LNCaP clone FGC (cell line): Measurements from ENCODE around the gene GID8.

Experiments
- DNase-seq: peaks from one replicate; pipeline ENCODE4 v3.0.0-alpha.2; 2011; ENCODE audit warnings: low read depth
- H3K4me3 ChIP-seq: 2 replicates; pipeline ENCODE4 v1.5.1; 2011; ENCODE audit warnings: mild to moderate bottlenecking, low read depth, low read length, control low read depth
- TF ChIP-seq, protein P1 (sequence below): IDR thresholded peaks from 2 replicates; pipeline ENCODE4 v1.5.1; 2012; ENCODE audit warnings: mild to moderate bottlenecking; ENCODE audit not compliant: control insufficient read depth, insufficient read depth; ENCODE audit errors: extremely low read depth

The GID8 gene

DNA sequence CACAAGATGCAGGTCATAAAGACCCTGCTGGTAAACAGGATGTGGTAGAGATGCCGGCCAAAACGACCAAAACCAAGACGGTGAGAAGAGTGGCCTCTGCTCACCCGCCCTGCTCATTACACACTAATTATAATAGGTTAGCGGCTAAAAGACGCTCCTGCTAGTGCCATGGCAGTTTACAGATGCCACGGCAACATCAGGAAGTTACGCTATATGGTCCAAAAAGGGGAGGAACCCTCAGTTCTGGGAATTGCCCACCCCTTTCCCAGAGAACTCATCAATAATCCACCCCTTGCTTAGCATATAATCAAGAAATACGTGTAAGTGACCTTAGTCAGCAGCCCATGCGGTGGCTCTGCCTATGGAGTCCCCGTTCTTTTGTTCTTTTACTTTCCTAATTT is 51.3 kb downstream of the GID8 start:
- DNase-seq, result no peak
- H3K4me3 ChIP-seq, result no peak overlapping the region
- TF ChIP-seq, protein P1, sequence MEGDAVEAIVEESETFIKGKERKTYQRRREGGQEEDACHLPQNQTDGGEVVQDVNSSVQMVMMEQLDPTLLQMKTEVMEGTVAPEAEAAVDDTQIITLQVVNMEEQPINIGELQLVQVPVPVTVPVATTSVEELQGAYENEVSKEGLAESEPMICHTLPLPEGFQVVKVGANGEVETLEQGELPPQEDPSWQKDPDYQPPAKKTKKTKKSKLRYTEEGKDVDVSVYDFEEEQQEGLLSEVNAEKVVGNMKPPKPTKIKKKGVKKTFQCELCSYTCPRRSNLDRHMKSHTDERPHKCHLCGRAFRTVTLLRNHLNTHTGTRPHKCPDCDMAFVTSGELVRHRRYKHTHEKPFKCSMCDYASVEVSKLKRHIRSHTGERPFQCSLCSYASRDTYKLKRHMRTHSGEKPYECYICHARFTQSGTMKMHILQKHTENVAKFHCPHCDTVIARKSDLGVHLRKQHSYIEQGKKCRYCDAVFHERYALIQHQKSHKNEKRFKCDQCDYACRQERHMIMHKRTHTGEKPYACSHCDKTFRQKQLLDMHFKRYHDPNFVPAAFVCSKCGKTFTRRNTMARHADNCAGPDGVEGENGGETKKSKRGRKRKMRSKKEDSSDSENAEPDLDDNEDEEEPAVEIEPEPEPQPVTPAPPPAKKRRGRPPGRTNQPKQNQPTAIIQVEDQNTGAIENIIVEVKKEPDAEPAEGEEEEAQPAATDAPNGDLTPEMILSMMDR, result no peak

DNA sequence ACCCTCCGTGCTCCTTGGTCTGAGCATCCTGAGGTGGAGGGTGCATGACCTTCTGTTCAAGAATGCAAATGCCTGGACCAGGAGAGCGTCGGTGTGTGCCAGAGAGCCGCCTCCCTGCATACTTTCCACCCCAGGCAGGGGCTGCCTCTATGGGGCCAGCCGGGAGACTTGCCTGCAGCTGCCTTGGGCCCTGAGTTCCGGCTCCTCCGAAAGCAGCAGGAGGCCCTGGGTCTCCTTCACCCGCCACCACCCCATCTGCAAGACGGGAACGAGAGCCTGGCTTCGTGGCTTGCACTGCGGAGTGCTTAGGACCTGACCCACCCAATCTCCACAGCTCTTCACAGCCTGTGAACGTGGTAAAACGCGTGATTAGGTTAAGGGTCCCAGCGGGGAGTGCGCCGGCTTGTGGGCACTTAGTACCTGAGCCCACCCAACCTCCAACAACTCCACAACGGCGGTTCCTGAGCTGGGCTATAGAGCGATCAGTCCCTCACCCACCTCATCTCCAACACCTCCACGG is 52.4 kb downstream of the GID8 start:
- no peak overlapping the region for H3K4me3 ChIP-seq
- TF ChIP-seq, protein P1, result no peak
- no peak for DNase-seq

- TF ChIP-seq, protein P1, result no peak
- no peak overlapping the region for H3K4me3 ChIP-seq
- no peak for DNase-seq
These were observed 53.4 kb downstream of the GID8 start for GRCh38 chr20:62991196-62991807.

- no peak for DNase-seq
- no peak overlapping the region for H3K4me3 ChIP-seq
- TF ChIP-seq, protein P1, result no peak
These were observed 53.9 kb downstream of the GID8 start for GRCh38 chr20:62991863-62992262.

DNA sequence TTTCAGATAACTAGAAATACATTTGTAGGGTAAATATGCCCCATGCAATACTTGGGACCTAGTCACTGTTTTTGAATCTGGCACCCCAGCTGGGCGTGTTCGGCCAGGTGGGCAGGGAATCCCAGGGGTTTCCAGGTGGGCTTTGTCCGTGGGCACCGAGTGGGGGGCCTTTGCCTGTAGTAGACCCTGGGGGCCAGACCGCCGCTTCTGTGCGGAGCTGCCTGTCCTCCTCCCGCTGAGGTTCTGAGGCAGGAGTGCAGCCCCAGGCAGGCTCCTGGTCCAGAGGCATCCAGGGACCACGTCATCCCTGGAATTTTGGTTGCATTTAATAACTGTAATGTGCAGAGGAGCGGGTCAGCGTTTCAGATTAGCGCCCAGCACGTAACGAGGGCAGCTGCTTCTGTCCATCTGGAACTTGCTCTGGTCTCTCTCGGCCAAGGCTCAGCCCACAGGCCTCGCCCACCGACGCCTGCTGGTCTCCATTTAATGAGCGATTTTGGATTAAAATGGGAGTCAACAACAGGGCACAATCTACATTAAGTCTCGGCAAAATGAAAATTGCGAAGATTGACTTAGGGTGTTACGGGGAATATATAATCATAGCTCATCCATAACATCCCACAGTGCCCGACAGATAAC is 56.0 kb downstream of the GID8 start:
- no peak overlapping the region for H3K4me3 ChIP-seq
- no peak for DNase-seq
- TF ChIP-seq, protein P1, result no peak

DNA sequence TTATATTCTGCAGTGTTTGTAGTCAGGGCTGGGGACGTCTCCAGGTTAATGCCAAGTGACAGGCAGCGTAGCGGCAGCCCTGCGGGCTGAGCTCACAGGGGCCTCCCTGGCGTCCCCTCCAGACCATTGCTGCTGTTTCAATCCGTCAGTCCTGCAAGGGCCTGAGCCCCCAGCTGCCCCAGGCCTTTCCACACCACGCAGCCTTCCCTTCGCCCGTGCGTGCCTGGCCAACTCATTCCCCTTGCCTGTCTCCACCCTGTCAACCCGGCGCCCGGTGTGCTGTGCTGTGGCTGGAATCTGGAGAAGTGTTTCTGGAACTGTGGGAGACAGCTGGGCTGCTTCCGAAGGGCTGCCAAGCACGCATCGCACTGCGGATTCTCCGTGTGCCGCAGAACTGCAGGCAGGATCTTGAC is 56.9 kb downstream of the GID8 start:
- TF ChIP-seq, protein P1, result no peak
- H3K4me3 ChIP-seq, result no peak overlapping the region
- DNase-seq, result no peak
